B cell (primary cell): Measurements from ENCODE around the gene E2F3. TPM values are rescaled to one million over a fixed set of nuclear protein-coding genes. Genes with fewer than 3 reads are reported as not detected.

Experiments used
- ATAC-seq: fragments of 200-7000 bp; cut with Tn5 transposase; one replicate; pipeline ENCODE4 v1.10.0; 2021; ENCODE audit warnings: low read depth, mild to moderate bottlenecking, moderate number of reproducible peaks, moderate library complexity
- CTCF ChIA-PET: fragments of 350-600 bp; sonication (Branson Sonifier 250); formaldehyde crosslinking; loops from one replicate; lab custom pipeline; 2021; ENCODE audit warnings: antibody characterized with exemption, inconsistent platforms; lab: Charles Lee
- POLR2A ChIA-PET: fragments of 350-600 bp; sonication (Branson Sonifier 250); formaldehyde crosslinking; loops from one replicate; lab custom pipeline; 2021; ENCODE audit warnings: antibody characterized with exemption; lab: Charles Lee
- DNase-seq: peaks from one replicate; pipeline ENCODE4 v3.0.0; 2013
- H2AFZ ChIP-seq: 2 replicates; pipeline ENCODE4 v1.6.1; 2012; ENCODE audit warnings: mild to moderate bottlenecking, low read depth, low read length; ENCODE audit not compliant: insufficient read depth, poor library complexity, severe bottlenecking
- H3K27ac ChIP-seq, 2 donors: 1 replicate in 1 of 2; 2 replicates in 1 of 2; pipeline ENCODE4 v1.5.1; 2012 to 2013; ENCODE audit warnings: low read length in 2 of 2, mild to moderate bottlenecking in 2 of 2, moderate library complexity in 1 of 2
- H3K27me3 ChIP-seq, 4 experiments: fragments of 200-600 bp in 1 of 4; sonication (generic) in 1 of 4; replicated peaks in 1 of 4; 1 replicate in 2 of 4; 2 replicates in 2 of 4; pipeline versions ENCODE4 v1.6.1 to v1.7.0; 2013 to 2016; ENCODE audit warnings: low read length in 3 of 4, mild to moderate bottlenecking in 2 of 4, mixed read lengths in 1 of 4, moderate library complexity in 1 of 4; ENCODE audit not compliant: insufficient read depth in 4 of 4, control insufficient read depth in 3 of 4; ENCODE audit errors: control extremely low read depth in 1 of 4
- H3K36me3 ChIP-seq, 2 experiments: replicated peaks in 1 of 2; 1 replicate in 1 of 2; 2 replicates in 1 of 2; pipeline versions ENCODE4 v1.6.1 to v1.7.1; 2013; ENCODE audit warnings: low read length in 1 of 2; ENCODE audit not compliant: insufficient read depth in 2 of 2, control insufficient read depth in 1 of 2; ENCODE audit errors: control extremely low read depth in 1 of 2, extremely low read depth in 1 of 2
- H3K4me1 ChIP-seq, 2 donors: fragments of 200-600 bp in 1 of 2; sonication (generic) in 1 of 2; 1 replicate in 1 of 2; 2 replicates in 1 of 2; pipeline versions ENCODE4 v1.5.1 to v1.6.1; 2013 to 2017; ENCODE audit warnings: low read length in 2 of 2; ENCODE audit not compliant: control insufficient read depth in 2 of 2, insufficient read depth in 2 of 2
- H3K4me2 ChIP-seq: replicated peaks from 2 replicates; pipeline ENCODE3; 2012; ENCODE audit warnings: mild to moderate bottlenecking, low read depth, low read length; ENCODE audit not compliant: poor library complexity, severe bottlenecking
- H3K4me3 ChIP-seq, 5 experiments: fragments of 200-600 bp in 1 of 5; sonication (generic) in 1 of 5; 1 replicate in 3 of 5; 2 replicates in 2 of 5; pipeline versions ENCODE4 v1.5.1 to v1.7.0; 2011 to 2016; ENCODE audit warnings: low read length in 4 of 5, mild to moderate bottlenecking in 4 of 5, low read depth in 2 of 5, control low read depth in 1 of 5, moderate library complexity in 1 of 5; ENCODE audit not compliant: insufficient read depth in 1 of 5; ENCODE audit errors: control extremely low read depth in 1 of 5, extremely low read depth in 1 of 5
- H3K79me2 ChIP-seq: fragments of 200-600 bp; sonication (generic); one replicate; pipeline ENCODE4 v1.6.0; 2016; ENCODE audit warnings: low read length; ENCODE audit not compliant: control insufficient read depth, insufficient read depth
- H3K9ac ChIP-seq: fragments of 200-600 bp; sonication (generic); 2 replicates; pipeline ENCODE4 v1.6.1; 2017; ENCODE audit warnings: mild to moderate bottlenecking, low read length, moderate library complexity
- H3K9me3 ChIP-seq, 3 donors: one replicate each; pipeline versions ENCODE4 v1.6.1 to v1.7.1; 2013; ENCODE audit warnings: low read length in 2 of 3; ENCODE audit not compliant: control insufficient read depth in 2 of 3, insufficient read depth in 1 of 3; ENCODE audit errors: control extremely low read depth in 1 of 3
- H4K20me1 ChIP-seq: 2 replicates; pipeline ENCODE4 v1.6.0; 2012; ENCODE audit warnings: mild to moderate bottlenecking, low read length; ENCODE audit not compliant: insufficient read depth, control insufficient read depth, poor library complexity, severe bottlenecking
- H3K27ac Mint-ChIP-seq: one replicate; pipeline ENCODE4 v1.8.0; 2021; ENCODE audit warnings: mixed read lengths
- H3K27me3 Mint-ChIP-seq: one replicate; pipeline ENCODE4 v1.8.0; 2021; ENCODE audit warnings: mixed read lengths
- H3K4me1 Mint-ChIP-seq: one replicate; pipeline ENCODE4 v1.8.0; 2021; ENCODE audit warnings: mixed read lengths
- H3K4me3 Mint-ChIP-seq: one replicate; pipeline ENCODE4 v1.8.0; 2021; ENCODE audit warnings: mixed read lengths
- H3K9me3 Mint-ChIP-seq: one replicate; pipeline ENCODE4 v1.8.0; 2022; ENCODE audit warnings: mixed read lengths; ENCODE audit not compliant: insufficient read depth
- CTCF ChIP-seq: fragments of 200-600 bp; IDR thresholded peaks from one replicate; pipeline ENCODE4 v1.8.0; 2022; ENCODE audit warnings: antibody characterized with exemption, mild to moderate bottlenecking
- EZH2 ChIP-seq: IDR thresholded peaks from 2 replicates; pipeline ENCODE4 v1.6.1; 2012; ENCODE audit warnings: borderline replicate concordance, low read depth, mild to moderate bottlenecking, moderate library complexity, low read length; ENCODE audit not compliant: insufficient read depth, poor library complexity, severe bottlenecking
- WGBS: methylation state at CpG from one replicate; pipeline ENCODE4 v1.1.5; 2013; ENCODE audit warnings: missing lambda C conversion rate; ENCODE audit not compliant: insufficient coverage; 5-methylcytosine and 5-hydroxymethylcytosine counted together
- intact Hi-C: fragments of 100-400 bp; cut with micrococcal nuclease; formaldehyde crosslinking; loops from one replicate; pipeline ENCODE4 v1.10.0; 2022
- polyA plus RNA-seq: library from polyadenylated mRNA; depleted of rRNA; stranded (reverse); fragments of >200 nt; gene quantifications from 2 replicates; pipeline ENCODE4 v1.2.3, GENCODE V29; 2012
- total RNA-seq, 2 donors: library from RNA; stranded (reverse); fragments of 120-200 nt in 1 of 2; gene quantifications; 1 replicate in 1 of 2; 2 replicates in 1 of 2; pipeline versions ENCODE4 v1.2.3 to v1.2.4, GENCODE V29; 2013 to 2022

Gene E2F3
- total and polyA plus RNA-seq, 2 donors (not counting 1 experiment from before 2014, with no cell fraction given): 2.2 to 8.3 TPM

GRCh38 chr6:20415304-20415703, 13.6 kb downstream of the E2F3 start:
- peaks cover 0 to 10% of the 10 kb centered on the region in 2 experiments for H3K36me3 ChIP-seq
- ATAC-seq (no peak), DNase-seq (no peak)
- no peak overlapping the region for H3K4me2 ChIP-seq
- H3K27ac ChIP-seq: no peak overlapping the region
- H3K27me3 ChIP-seq: no peaks in the 10 kb centered on the region
- CTCF ChIA-PET: no interaction called here
- H2AFZ ChIP-seq: no peak overlapping the region
- H4K20me1 ChIP-seq: peaks cover 22% of the 10 kb centered on the region
- POLR2A ChIA-PET: no interaction called here
- intact Hi-C loops: no loop called here
- H3K9me3 ChIP-seq: no peaks in the 10 kb centered on the region
- H3K27me3 Mint-ChIP-seq: no peaks in the 10 kb centered on the region
- H3K4me3 Mint-ChIP-seq: no peak overlapping the region
- TF ChIP-seq CTCF (no peak), EZH2 (no peak)
- H3K4me1 Mint-ChIP-seq: peaks cover 44% of the 10 kb centered on the region
- H3K27ac Mint-ChIP-seq: no peak overlapping the region
- no peak overlapping the region for H3K9ac ChIP-seq
- peaks cover 18 to 34% of the 10 kb centered on the region in 2 donors for H3K4me1 ChIP-seq
- H3K79me2 ChIP-seq: peaks cover 82% of the 10 kb centered on the region
- H3K4me3 ChIP-seq: no peak overlapping the region
- no peaks in the 10 kb centered on the region for H3K9me3 Mint-ChIP-seq
- WGBS: no CpG with 5 or more reads among the region's 7 CpGs

GRCh38 chr6:20415712-20416454, 14.2 kb downstream of the E2F3 start:
- WGBS: 90% methylated on average over 2 of the region's 6 CpGs
- Histone ChIP-seq H2AFZ (no peak overlapping the region), H3K9ac (no peak overlapping the region), H3K27ac (no peak overlapping the region), H4K20me1 (peaks cover 22% of the 10 kb centered on the region), H3K9me3 (no peaks in the 10 kb centered on the region), H3K4me1 (peaks cover 16 to 28% of the 10 kb centered on the region in 2 donors), H3K36me3 (peaks cover 0 to 10% of the 10 kb centered on the region in 2 experiments), H3K79me2 (peaks cover 82% of the 10 kb centered on the region), H3K27me3 (no peaks in the 10 kb centered on the region), H3K4me3 (no peak overlapping the region), H3K4me2 (no peak overlapping the region)
- ChIA-PET CTCF (no interaction called here), POLR2A (no interaction called here)
- intact Hi-C loops: no loop called here
- Mint-ChIP-seq H3K4me3 (no peak overlapping the region), H3K9me3 (no peaks in the 10 kb centered on the region), H3K27me3 (no peaks in the 10 kb centered on the region), H3K4me1 (peaks cover 41% of the 10 kb centered on the region), H3K27ac (peak overlapping the region; percentile 29)
- DNase-seq (no peak), ATAC-seq (no peak)
- TF ChIP-seq CTCF (no peak), EZH2 (no peak)
